HTERT RPE-1 (cell line): ENCODE measurements around the gene TMED9.

Source experiments
- in situ Hi-C: fragments of 300-500 bp; cut with MboI; formaldehyde crosslinking; loops from 4 replicates; pipeline ENCODE4 v1.14.3; 2020; ENCODE audit warnings: low sequenced_read_pairs

The TMED9 gene

DNA sequence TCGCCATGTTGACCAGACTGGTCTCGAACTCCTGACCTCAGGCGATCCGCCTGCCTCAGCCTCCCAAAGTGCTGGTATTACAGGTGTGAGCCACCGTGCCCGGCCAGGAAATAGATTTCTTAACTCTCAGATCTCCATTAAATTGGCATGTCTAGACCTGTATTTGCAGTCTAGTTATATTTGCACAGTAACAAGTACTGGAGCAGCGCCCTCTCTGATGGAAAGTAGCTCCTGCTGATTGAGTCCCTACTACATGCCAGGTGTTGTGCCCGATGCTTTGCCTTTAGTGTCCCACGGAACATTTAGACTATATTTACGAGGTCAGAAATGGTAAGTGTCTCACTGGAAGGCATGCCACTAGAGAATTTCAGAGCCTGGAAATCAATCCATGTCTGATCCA lies 15.8 kb upstream of the TMED9 start:
- in situ Hi-C loops = no loop called here

DNA sequence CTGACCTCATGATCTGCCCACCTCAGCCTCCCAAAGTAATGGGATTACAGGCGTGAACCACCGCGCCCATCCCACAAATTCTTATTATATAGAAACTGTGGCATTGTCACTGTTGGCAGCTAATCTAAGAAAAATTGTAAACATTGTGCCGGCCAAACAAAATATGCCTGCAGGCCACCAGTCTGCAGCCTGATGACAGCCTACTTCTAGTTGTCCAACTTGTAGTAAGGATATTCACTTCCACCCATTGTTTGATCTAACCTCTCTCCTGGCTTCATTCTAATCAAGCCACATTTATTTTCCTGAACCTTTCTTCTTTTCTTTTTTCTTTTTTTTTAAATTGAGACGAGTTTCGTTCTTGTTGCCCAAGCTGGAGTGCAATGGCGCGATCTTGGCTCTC lies 13.7 kb upstream of the TMED9 start:
- in situ Hi-C loops = no loop called here

DNA sequence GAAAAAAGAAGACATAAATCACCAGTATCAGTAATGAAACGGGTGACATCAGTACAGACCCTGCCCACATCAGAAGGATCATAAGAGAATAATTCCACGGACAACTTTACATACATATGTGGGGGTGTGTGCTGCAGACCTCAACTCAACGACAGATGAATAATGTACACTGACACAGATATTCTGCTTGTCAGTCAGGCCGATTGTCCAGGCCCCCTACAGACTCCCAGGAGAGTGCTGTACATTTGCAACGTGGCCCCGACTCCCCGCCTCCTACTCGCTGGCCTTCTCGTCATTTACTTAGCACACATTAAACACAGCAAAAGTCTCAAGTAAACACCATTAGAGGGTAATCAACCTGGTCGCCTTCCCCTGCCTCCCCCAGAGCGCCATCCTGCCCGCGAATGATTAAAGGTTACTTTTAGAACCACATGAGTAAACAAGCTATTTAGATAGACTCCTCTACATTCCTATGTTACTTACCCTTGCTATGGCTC lies 3.5 kb upstream of the TMED9 start:
- in situ Hi-C loops = no loop called here

DNA sequence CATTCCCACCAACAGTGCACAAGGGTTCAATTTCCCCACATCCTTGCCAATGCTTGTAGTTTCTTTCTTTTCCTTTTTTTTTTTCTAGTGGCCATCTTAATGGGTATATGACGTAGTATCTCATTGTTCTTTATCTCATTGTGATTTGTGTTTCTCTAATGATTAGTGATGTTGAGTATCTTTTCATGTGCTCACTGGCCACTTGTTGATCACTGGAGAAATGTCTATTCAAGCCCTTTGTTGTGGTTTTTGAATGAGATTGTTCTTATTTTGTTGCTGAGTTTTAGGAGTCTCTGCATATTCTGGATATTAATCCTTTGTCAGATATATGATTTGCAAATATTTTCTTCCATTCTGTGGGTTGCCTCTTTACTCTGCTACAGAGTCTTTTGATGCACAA lies 1.6 kb upstream of the TMED9 start:
- in situ Hi-C loops = no loop called here

DNA sequence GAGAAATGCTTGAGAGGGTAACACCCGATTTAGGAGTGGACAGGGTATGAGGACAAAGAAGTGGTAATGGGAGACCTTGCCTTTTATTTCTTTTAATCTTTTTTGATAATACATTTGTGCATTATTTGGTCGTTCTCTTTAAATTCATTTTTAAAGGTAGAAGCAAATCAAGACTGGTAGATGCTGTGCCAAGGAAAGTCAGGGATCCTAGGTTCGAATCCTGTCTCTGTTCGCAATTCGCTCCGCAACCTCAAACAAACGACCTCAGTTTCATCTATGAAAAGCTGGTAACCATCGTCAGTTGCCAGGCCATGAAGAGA lies 353 bp upstream of the TMED9 start:
- in situ Hi-C loops = no loop called here

DNA sequence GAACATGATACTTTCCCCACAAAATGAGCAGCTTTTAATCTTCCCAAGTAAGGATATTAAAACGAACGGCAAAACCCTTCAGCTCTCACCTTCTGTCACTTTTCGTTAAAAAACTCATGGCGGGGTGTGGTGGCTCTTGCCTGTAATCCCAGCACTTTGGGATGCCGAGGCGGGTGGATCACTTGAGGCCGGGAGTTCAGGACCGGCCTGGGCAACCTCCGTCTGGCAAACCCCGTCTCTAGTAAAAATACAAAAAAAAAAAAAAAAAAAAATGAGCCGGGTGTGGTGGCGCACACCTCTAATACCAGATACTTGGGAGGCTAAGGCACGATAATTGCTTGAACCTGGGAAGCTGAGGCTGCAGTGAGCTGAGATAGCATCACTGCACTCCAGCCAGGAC lies 902 bp downstream of the TMED9 start:
- in situ Hi-C loops = no loop called here

DNA sequence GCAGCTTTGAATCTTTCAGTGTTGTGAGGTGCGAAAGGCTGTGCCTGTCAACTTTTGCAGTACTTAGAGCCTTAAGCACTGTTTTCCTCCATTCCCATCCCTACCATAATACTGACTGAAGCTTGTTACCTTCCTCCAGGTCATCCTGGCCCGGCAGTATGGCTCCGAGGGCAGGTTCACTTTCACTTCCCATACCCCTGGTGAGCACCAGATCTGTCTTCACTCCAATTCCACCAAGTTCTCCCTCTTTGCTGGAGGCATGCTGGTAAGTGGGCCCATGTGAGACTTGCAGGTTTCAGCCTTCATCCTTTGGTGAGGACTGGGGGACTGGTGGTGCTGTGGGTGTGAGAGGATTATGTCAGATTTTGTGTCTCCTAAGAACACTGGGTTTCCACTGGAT lies 1.5 kb downstream of the TMED9 start:
- in situ Hi-C loops = no loop called here

DNA sequence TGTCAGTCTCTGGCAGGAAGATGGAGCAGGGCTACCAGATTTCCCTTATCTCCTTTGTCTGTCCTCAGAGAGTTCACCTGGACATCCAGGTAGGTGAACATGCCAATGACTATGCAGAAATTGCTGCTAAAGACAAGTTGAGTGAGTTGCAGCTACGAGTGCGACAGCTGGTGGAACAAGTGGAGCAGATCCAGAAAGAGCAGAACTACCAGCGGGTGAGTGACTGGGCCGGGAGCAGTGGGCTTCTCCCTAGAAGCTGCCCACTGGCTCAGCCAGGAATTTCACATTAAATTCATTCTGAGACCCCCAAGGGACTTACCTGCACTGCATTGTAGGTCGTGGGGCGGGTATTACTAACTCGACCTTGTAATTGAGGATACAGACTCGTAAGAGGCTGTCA lies 2.1 kb downstream of the TMED9 start:
- in situ Hi-C loops = no loop called here

DNA sequence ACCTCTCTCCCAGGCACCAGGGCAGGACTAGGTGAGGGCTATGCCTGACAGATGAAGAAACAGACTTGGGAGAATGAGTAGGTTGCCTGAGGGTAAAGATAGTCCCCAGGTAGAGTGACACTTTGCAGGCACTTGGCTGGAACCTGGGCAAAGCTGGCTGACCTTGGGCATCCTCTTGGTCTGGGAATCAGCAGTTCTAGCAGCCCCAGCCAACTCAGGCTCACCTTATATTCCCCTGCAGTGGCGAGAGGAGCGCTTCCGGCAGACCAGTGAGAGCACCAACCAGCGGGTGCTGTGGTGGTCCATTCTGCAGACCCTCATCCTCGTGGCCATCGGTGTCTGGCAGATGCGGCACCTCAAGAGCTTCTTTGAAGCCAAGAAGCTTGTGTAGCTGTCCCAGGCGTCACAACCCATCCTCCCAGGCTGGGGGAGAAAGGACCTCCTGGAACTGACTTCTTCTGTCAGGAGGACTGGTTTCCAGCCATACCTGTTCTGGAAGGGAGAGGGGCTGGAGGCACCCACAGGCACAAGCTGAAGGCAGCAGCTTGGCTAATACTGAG lies 3.1 kb downstream of the TMED9 start:
- in situ Hi-C loops = no loop called here

DNA sequence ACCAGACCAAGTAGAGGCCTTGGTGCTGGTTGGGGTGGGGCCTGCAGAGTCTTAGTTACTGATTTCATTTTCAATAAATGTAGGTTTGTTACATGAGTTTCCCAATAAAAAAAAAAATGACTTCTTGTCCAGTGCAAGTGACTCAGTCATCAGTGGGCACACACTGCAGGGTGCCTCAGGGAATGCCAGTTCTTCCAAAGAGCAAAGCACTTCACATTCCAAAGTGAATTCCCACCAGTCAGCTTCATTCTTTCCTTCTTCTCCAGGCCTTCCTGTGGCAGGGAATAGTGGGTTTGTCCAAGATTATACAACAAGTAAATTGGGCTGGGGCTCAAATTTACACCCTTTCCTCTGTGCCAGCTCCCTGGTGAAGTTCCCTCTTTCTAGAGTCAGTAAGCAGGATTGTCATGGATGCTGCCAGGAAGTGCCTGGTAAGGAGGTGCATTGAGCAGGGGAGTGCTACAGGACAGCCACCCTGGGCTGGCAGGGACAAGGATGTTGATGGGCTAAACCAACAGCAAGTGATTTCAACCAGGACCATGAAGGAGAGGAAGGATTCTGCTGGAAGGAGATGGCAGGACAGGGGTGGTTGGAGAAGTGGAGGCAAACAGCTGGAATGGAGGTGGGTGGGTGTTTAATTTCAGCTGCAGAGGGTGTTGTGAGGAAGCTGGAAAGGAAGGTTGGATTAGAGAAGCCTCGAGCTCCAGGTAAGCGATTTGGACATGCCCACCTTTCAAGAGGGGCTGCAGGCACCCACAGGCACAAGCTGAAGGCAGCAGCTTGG lies 4.2 kb downstream of the TMED9 start:
- in situ Hi-C loops = no loop called here

DNA sequence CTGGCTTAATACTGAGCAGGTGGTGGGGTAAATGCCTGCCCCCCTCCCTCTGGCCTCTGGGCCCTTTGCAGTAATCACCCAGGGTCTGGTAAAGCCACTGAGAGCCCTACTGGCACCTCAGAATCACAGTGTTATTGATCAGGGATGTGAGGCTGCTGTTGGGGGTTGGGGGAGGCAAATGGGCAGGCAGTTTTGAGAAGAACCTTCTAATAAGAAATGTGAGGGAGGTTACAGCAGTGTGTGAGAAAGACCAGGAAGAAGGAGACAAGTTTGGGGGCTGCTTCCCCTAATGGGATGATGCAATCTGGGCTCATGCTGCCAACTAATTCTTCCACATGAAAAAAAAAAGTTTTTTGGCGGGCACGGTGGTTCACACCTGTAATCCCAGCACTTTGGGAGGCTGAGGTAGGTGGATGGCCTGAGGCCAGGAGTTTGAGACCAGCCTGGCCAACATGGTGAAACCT lies 4.8 kb downstream of the TMED9 start:
- in situ Hi-C loops = no loop called here

DNA sequence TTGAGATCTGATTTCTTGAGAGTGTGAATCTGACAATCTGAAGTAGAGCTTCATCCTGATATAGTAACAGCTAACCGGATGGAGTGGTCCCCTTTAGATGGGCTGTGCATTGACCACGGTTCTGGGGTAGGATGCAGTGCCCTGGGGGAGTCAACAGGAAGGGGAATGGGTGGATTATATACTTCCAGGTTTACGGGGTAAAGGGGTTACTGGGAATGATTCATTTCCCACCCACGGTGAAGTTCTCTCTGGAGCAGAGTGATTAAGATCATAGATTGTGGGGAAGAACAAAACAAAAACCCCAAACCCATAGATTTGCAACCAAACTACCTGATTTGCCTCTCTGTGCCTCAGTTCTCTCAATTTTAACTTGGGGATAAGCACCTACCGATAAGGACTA lies 6.5 kb downstream of the TMED9 start:
- in situ Hi-C loops = no loop called here

DNA sequence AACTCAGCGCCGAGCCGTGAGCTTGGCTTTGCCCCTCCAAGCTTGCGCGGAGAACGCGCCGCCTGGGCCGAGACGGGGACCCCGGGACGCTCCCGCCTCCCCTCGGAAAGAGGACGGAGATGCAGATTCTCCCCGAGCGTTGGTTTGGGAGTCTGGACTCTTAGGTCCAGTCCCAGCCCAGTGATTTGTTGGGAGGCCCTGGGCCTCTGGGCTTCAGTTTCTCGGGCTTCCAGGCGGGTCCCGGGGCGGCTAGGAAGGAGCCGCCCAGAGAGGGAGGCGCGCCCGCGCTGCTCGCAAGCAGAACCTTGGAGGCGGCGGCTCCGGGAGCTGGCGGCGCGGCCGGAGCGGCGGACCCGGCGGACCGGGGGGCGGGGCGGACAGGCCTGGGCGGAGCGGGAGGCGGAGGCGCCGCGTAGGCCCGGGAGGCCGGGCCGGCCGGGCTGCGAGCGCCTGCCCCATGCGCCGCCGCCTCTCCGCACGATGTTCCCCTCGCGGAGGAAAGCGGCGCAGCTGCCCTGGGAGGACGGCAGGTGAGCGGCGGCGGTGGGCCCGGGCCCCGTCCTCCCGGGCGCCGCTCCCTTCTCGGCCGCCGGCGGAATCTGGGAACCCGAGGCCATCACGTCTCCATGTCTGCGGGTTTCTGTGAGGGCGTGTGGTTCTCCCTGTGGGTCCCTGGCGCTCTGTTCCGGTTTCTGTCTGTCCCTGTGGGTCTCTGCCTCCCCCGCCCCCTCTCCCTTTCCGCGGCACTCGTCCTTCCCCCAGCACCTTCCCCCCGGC lies 7.9 kb downstream of the TMED9 start, which contains the start of gene B4GALT7:
B4GALT7 (plus strand) TSS at position 402 of the 777 bp plus-strand sequence; CDS start at position 481, 79 bp downstream.
- in situ Hi-C loops = no loop called here

DNA sequence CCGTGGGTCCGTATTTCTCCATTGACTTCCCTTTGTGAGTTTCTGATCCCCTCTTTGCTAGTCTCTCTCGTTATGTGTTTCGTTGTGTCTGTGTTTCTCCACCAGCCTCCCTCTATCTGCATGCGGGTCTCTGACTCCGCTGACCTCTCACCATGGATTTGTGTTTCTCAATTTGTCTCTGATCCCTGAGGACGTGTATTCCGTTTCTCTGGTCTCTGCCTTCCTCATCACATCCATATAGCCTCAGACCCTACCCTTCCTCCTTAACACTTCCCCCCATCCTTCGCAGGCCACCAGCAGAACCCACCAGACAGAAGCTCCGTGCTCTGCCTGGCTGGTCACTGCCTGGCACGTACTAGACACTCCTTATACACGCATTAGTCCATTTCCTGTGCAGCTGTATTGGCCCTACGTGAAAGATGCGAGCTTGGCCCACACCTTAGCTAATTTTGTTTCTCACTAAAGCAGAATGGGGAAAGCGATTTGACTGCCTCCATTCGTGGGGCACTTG lies 8.6 kb downstream of the TMED9 start:
- in situ Hi-C loops = no loop called here

DNA sequence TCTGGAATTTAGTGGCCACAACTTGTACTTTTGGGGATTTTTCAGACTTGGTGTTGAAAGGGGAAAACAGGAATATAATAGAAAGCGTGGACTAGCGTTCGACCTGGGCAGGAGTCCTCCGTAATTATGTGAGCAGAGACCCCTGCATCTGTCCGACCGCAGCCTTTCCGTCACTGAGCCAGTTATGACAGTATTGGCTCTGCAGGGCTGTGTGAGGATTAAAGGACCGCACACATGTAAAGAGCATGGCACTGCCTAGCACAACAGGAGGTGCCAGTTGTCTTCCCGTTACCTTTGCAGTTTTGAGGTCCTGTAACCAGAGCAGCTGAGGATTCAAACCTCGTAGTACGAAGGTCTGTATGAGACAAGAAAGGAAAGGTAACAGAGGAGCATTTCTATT lies 9.1 kb downstream of the TMED9 start:
- in situ Hi-C loops = no loop called here

DNA sequence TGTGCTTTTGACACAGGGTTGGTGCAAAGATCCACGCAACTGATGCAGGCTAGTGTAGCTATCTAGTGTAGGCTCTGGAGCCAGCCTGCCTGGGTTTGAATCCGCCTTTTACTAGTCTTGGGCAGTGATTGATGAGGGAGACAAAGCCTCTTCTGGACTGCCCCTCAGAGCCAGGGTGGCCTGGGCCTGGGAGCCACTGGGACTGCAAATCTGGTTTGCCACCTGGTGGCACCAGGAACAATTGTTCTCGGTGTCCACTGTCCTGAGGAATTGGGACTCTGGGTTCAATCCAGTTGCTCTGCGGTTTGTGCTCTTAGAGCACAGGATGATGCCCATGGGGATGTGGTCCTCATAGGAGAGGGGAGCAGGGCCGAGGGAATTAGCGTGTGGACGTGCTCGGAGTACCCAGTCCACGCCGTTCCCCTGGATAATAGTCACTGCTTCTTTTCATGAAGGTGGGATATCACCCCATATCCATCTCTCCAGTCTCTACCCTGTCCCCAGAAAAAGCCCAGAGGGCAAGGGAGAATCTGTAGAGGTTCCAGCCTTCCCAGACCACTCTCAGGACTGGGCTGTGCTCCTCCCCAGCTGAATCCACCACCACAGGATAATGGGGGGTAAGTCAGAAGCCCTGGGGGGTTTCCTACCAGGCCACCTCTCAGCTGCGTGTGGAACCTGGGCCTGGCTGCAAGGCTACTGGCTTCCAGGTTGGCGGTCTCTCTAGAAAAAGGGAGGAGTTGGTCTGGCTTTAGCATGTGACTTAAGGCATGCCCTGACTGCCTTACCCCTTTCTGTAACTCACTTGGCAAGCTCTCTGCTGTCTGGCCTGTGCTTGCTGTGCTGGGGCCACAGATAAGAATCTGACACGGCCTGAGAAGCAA lies 9.8 kb downstream of the TMED9 start:
- in situ Hi-C loops = no loop called here

DNA sequence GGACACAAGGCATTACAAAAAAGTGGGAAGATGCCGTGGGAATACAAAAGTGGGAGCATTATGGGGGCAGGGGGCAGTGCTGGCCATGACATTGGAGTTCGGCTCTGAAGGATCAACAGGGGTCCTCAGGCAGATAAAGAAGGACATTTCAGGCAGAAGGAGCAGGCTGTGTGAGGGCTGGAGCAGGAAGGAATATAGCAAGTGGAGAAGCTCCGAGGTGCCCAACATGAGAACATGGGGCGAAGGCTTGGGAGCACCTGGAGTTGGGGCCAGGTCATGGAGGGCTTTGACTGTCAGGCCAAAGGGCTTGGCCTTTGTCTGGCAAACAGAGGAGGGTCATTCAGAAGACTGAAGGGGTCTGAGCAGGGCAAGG lies 10.4 kb downstream of the TMED9 start:
- in situ Hi-C loops = no loop called here

DNA sequence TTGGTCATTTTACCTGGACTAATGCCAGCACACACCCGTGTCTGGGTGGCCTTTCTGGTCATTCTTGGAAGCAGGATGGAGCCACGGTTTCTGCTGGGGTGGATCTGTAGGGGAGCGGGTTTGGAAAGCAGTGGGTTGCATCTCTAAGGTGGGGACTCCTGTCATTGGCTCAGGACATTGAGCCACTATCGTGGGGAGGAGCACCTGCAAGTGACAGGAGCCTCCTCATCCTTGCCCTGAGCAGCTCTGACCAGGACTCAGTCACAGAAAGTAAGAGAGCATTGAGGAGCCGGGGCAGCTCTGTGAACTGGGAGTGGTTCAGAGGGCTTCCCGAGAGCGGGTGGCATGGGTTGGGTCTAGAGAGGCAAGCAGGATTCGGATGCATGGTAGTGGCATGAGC lies 11.6 kb downstream of the TMED9 start:
- in situ Hi-C loops = no loop called here

DNA sequence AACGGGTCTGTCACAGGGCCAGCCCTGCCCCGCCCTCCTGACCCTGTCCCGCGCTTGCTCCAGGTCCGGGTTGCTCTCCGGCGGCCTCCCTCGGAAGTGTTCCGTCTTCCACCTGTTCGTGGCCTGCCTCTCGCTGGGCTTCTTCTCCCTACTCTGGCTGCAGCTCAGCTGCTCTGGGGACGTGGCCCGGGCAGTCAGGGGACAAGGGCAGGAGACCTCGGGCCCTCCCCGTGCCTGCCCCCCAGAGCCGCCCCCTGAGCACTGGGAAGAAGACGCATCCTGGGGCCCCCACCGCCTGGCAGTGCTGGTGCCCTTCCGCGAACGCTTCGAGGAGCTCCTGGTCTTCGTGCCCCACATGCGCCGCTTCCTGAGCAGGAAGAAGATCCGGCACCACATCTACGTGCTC lies 12.1 kb downstream of the TMED9 start:
- in situ Hi-C loops = no loop called here

DNA sequence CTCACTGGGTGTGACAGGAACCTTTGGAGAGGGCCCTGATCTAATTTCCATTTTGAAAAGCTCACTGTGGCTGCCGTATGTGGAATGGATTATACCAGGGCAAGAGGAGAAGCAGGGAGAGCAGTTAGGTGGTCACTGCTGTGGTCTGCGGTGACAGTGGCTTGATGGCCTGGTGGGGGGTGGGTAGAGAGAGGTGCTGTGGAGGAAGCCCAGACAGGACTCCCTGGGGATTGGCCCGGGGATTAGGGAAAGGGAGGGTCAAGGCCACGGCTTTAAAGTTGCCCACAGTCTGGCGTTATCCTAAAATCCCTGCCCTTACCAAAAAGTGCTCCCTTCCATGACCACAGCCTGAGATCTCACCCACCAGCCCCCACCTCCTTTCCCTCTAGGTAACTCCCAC lies 12.7 kb downstream of the TMED9 start:
- in situ Hi-C loops = no loop called here

DNA sequence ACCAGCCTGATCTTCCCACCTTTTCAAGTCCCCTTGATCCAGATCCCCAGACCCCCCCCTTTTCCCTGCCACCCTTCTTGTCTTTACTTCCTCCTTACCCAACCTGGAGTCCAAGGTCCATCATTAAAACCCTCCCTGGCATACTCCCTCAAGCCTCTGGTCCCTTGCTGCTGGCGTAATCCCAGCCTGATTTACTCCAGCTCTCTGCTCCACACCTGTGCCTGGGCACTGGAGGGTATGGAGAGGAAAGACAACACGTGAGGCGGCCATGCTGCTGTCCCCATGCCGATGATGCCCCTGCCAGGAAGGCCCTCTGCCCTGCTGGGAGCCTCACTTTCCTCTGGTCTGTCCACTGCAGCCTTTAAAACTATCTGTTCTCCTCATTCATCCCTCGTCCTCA lies 13.1 kb downstream of the TMED9 start:
- in situ Hi-C loops = no loop called here
